Occipital lobe (tissue), 2 donors: Measurements from ENCODE around the gene OR5B21. TPM values are rescaled to one million over a fixed set of nuclear protein-coding genes. Genes with fewer than 3 reads are reported as not detected.

Source experiments
- DNase-seq: peaks from one replicate; lab custom pipeline; 2025; lab: John Stamatoyannopoulos, UW
- total RNA-seq: library from RNA; depleted of rRNA; stranded (reverse); fragments of >200 nt; gene quantifications from one replicate; pipeline ENCODE4 v1.2.3, GENCODE V29; 2014

OR5B21 gene
- total RNA-seq: not detected

GRCh38 chr11:58508005-58508404 is at the start of gene OR5B21:
OR5B21 (minus strand) TSS chr11:58508105; CDS start chr11:58508105, 0 bp downstream.
- no peak for DNase-seq

DNA sequence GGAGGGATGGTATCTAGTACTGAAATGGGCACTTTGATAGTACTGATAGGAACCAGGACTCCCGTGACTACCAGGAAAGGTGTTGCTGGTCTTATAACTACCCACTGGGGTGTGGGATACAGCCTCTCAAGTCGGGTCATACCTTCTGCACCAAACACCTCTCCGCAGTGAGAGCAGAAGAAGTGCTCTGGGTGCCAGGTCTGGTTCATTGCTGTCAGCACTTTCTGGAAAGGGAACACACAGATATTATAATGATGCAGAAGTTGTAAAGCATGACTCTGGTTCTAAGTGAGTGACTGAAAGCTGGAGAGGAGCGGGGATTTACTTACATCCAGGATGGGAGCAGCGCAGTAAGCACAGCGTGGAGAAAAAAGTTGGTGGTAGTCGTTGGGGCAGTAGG is 41.7 kb upstream of the OR5B21 start:
- no peak for DNase-seq

DNA sequence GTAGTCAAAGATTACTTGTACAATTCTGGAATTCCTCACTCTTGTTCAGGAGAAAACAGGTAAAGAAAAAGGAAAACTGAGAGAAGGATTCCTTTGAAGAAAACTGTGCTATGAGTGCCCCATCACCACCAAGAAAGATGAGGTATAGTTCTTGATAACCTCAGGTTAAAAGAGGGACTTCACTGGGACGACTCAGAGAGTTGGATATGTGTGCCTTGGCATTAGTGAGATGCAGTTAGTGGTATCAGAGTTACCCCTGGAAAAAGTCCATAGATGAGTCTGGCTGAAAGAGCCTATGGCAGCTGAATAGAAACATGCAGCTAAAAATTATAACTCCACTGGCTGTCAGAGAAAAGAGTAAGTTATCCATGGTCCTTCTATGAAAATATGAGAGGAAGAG is 38.9 kb upstream of the OR5B21 start:
- no peak for DNase-seq

- DNase-seq: no peak
These were observed 24.0 kb upstream of the OR5B21 start for GRCh38 chr11:58531865-58532341.

GRCh38 chr11:58530236-58530635 is 22.3 kb upstream of the OR5B21 start:
- DNase-seq: no peak

DNA sequence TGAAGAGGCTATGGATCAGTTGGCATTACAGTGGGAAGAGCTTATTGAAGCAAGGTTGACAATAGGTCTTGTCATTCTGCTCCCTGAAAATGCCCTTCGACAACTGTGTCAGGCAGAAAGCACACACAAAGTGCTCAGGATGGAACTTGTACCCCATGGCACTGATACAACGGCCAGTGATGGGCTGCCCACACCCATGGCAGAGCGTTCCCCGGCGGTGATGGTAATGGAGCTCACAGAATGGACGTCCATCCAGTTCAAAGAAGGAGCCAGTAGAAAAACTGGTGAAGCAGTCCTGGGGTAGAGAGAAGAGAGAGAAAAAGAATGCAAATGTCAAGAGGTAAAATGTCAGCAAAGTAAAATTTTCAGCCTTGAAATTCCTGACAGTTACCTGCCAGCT is 19.5 kb upstream of the OR5B21 start:
- DNase-seq: no peak

DNA sequence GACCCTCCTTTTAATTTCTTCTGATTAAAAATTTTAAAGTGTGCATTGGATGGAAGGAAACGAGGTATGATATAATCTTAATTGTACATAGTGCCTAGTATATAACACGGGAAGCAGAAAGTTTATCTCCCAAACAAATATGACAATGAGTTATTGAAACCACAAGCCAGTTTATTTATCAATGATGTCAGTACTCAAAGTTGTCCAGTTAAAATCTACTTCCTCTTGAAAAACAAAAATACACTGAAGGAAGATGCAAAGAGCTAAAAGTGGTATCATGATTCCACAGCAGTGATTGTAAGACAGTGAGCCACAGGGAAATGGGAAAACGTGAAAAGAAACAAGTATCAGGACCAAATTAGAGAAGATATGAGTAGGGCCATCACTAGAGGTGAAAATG is 18.8 kb upstream of the OR5B21 start:
- DNase-seq: no peak

GRCh38 chr11:58525037-58525614 is 17.2 kb upstream of the OR5B21 start:
- peak; percentile 3 for DNase-seq

DNA sequence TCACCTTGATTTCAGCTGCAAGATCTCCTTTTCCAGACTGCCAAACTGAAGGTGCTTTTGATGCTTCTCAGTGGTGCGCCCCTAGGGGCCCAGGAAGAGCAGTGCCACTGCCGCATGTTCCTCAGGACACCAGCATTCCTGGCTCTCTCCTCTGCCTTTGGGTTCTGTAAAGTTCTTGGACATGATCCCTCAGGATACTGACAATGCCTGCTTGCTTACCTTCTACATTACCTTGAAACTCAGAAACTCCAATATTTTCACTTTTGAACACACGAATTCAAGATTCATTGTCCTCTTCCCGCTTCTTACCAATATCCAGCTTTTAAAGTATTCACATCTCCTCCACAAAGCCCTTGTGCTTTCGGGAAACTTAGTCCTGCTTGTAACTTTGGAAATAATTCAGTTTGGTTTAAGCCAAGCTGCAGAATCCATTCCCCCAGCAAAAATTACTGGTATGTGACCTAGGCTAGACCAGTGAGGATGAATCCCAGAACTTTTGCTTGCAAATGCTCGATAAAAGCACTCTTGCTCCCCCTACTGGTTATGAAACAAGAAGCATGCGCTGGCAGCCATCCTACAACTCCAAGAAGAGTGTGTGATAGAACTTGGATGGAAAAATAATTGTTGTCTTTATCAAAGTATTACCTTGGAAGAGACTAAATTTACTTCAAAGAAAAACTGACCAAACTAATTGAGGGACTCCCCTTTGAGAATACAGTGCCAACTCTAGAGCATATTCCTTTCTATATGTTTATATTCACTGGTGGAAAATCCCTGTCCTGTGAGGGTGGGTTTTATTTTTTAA is 16.5 kb upstream of the OR5B21 start:
- peak; percentile 57 for DNase-seq

DNA sequence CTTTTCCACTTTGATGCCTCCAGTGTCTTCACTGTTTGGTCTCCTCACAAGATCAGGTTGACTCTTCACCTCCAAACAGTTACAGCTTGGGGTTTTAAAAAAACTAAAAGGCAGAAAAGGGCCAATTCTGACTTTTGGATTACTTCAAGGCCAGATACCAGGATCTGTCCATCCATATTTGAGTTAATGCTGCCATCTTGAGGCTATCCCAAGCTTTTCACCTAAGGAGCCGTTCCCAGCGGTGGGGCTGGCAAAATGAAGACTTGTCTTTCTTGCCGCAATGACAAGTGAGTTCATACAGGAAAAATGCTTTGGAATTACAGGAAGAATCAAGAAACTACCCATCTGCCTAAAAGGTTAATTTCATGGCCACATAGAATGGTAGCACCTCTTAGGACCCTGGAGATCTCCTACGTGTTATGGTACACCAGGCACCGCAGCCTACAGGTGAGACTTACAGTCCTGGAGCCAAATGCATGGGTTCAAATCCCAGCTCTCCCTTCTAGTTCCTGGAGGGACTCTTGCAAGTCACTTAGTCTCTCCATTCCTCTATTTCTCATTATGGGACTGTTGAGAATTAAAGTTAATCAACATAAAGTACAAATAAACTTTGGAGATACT is 6.0 kb upstream of the OR5B21 start:
- DNase-seq: peak; percentile 10

DNA sequence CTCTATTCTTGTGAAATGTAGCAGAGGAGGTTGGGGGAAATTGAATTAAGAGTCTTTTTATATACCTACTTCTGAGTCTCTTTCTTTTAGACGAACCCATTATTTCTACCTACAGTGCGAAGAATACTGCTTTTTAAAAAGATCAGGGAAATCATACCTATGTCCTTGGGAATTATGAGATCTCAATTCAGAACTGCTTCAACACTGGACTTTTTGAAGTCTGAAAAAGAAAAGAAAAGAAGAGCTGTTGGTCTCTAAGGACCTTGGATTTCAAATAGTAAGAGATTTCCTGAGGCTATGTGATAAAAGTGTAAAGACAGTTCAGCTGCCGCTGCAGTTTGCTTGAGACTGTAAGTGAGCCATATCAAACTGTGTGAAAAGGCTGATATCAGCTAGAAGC is 3.7 kb upstream of the OR5B21 start:
- DNase-seq: no peak

GRCh38 chr11:58509748-58510147 is 1.8 kb upstream of the OR5B21 start:
- DNase-seq: no peak

GRCh38 chr11:58508814-58509213 is 909 bp upstream of the OR5B21 start:
- DNase-seq: no peak

DNA sequence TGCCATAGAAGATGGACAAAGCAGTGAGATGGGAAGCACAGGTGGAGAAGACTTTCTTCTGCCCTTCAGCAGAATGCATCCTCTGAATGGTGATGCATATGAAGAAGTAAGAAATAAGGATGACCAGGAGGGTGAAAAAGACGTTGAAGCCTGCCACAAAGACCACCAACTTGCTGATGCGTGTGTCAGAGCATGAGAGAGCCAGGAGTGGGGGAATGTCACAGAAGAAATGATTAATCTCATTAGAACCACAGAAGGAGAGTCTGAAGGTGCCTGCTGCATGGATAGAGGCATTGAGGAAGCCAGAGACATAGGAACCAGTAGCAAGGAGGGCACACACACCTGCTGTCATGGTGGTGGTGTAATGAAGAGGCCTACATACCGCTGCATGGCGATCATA is 550 bp downstream of the OR5B21 start:
- DNase-seq: no peak

DNA sequence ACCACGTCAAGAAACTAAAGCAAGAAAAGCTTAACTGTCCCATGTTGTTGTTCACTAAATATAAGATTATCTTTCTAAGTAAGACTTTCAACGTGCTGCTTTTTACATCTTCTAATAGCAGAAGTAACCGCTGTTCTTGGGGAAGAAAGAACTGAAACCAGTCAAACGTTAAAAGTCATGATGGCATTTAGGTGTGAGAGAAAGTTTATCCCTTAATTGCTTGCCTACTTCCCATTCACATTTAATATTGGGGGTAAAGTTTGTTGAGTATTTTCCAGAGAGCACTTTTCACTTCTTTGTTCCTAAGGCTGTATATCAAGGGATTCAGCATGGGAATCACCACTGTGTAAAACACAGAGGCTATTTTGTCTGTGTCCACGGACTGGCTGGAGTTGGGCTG is 970 bp downstream of the OR5B21 start:
- no peak for DNase-seq

DNA sequence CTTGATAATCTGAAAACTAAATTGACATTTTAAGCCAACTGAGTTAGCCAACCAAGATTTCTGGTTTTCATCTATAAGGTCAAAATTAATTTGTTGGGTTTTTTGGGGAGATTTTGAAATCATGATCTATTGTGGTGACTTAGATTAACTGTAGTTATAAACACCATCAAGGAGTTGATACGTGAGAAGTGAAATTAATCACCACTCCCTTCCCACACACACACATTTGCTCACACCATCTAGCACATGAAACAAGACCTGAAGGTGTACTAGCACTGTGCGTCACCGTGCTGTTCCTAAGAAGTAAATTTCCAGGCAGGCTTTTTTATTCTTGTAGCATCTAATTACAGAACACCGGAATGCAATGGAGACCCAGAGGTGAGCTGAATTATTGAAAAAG is 2.1 kb downstream of the OR5B21 start:
- peak; percentile 3 for DNase-seq

DNA sequence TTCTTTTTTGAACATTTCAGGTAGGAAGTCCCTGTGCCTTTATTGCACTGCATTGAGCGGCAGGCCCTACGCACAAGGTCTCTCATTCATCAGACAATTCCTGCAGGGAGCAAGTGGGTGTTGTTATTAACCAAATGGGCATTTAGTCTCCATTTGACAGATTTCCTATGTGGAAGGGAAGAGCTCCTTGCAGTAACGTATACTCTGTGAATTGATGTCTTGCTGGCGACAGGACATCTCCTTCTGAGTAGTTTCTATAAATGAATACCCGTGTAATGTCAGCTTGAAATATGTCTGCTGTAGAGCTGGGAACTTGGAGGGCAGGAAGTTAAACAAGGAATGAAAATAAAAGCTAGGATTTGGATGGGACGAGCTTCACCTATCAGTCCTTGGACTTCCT is 3.7 kb downstream of the OR5B21 start:
- DNase-seq: no peak

DNA sequence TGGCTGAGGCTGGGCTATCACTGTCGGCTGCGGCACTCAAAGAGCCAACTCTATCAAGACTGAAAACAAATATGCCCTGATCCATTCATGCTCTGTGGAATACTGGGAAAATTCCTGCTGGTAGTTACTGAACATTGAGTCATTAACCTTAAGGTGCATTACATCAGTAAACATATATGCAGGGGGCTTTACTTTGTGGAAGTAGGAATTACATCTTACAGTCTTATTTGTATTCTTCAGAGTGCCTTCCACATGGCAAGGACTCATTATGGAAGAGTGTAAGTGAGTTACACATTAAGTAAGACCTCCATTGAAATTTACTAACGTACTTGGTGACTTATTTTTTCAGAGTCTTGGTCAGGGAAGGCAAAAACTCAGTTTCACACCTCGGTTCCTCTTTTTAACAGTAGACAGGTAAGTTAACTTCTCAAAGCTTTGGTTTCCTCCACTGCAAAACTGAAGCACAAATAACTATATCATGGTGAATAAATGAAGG is 4.5 kb downstream of the OR5B21 start:
- DNase-seq: no peak

GRCh38 chr11:58502004-58502403 is 5.9 kb downstream of the OR5B21 start:
- DNase-seq: no peak

DNA sequence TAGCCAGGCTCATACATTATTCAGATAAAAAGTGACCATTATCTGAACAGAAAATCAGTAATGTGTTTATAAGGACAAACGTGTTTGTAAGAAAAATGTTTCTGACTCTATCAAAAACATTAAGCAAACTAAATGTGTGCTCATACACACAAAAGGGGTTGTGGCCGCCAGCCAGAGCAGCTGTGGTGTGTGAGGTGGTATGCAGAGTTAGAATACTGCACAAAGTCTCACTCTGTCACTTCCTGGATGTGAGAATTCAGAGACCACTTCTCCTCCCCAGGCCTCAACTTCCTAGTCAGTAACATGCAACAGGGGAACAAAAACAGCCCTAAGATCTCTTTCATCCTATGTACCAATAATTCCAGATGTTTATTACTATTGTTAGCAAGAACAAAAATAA is 9.4 kb downstream of the OR5B21 start:
- no peak for DNase-seq

DNA sequence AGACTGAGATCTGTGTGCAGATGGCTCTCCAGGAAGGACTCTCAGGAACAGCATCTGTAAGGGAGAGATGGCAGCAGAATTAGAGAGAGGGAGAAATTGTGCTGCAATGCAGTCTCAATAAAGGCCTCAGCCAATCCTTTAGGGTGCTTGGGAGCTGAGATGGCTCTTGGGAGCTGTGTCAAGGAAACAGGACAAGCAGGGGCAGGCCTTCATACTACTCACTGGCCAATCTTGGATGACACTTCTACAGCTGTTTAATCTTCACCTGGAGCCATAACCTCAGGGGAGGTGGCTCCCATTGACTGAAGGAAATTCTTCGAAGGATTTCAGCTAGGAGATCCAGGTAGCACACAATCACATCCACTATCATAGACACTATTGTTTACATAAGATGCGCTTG is 10.0 kb downstream of the OR5B21 start:
- DNase-seq: no peak

DNA sequence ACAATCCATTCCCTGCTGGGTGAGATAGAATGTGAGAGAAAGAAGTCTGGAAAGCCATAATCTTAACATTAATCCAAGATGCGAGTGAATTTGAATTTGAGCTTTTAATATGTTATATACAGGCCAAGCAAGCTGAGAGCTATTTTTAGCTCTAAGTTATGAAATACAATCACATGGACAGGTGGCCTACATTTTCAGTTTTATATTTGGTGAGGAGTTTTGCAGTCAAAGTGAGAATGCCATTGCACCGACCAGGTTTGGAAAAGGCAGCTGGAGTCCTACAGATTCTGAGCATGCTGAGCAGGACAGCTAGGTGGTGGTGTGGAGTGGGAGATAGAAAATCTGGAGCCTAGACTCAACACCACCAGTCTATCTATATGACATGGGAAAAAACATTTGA is 12.0 kb downstream of the OR5B21 start:
- peak; percentile 0 for DNase-seq

DNA sequence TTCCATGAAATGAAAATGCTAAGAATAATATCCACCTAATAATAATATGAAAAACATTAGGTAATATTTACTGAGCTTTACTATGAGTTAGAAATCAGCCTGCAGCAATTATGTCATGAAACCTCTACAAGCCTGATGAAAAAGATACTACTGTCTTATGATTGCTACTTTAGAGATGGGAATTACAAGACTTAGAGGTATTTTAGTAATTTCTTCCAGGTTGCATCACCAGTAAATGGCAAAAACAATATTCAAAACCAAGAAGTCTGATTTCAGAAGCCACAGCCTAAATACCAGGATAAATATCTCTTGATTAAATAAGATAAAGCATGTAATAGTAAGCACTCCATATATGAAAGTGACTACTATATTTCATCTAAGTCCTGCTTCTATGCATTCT is 13.8 kb downstream of the OR5B21 start:
- no peak for DNase-seq
